Measurements from ENCODE around the gene DOC2A.

DNA sequence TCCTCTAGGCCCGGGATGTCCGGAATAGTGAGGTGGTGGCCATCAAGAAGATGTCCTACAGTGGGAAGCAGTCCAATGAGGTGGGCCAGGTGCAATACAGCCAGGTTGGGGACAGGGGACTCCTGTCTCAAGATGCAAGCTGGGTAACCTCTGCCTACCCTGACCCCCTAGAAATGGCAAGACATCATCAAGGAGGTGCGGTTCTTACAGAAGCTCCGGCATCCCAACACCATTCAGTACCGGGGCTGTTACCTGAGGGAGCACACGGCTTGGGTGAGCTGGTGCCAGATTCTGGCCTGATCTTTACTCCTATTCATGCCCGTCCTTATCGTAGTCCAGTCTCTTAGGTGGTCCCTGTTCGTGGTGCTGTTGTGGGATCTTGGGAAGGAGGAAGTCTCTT is 32.7 kb downstream of the DOC2A start:
- no peak for TF ChIP-seq POLR2A (IDR thresholded peaks at IDR 0.05; ENCODE audit: low read length)
- TF ChIP-seq GATA1 (IDR thresholded peaks at IDR 0.05; ENCODE audit: low read depth, low read length): no peak
